Mesenchymal stem cell (in vitro differentiated cells and primary cell): ENCODE data around the gene SSBP2.

Experiments used
- DNase-seq: peaks from one replicate; pipeline ENCODE4 v3.0.0-alpha.2; 2013
- H2AFZ ChIP-seq: one replicate; pipeline ENCODE4 v1.6.1; 2013; ENCODE audit warnings: low read depth, mild to moderate bottlenecking, control low read depth, inconsistent platforms, low read length, moderate library complexity
- H2AK5ac ChIP-seq: 2 replicates; pipeline ENCODE4 v1.6.1; 2013; ENCODE audit warnings: low read length, moderate library complexity, mild to moderate bottlenecking, inconsistent platforms; ENCODE audit not compliant: severe bottlenecking
- H2BK120ac ChIP-seq: one replicate; pipeline ENCODE4 v1.6.1; 2013; ENCODE audit warnings: low read depth, mild to moderate bottlenecking, inconsistent platforms, low read length, moderate library complexity
- H2BK12ac ChIP-seq, 2 experiments: one replicate each; pipeline ENCODE4 v1.6.1; 2013; ENCODE audit warnings: inconsistent platforms in 2 of 2, low read length in 2 of 2, mild to moderate bottlenecking in 2 of 2, moderate library complexity in 2 of 2, control low read depth in 1 of 2
- H2BK15ac ChIP-seq: one replicate; pipeline ENCODE4 v1.6.1; 2013; ENCODE audit warnings: mild to moderate bottlenecking, low read depth, inconsistent platforms; ENCODE audit not compliant: poor library complexity, severe bottlenecking
- H2BK5ac ChIP-seq: 2 replicates; pipeline ENCODE4 v1.6.1; 2013; ENCODE audit warnings: low read depth, mild to moderate bottlenecking, low read length, control low read depth, inconsistent platforms; ENCODE audit not compliant: poor library complexity, severe bottlenecking
- H3K14ac ChIP-seq, 2 experiments: one replicate each; pipeline ENCODE4 v1.6.1; 2013; ENCODE audit warnings: inconsistent platforms in 2 of 2, low read length in 2 of 2, control low read depth in 1 of 2, mild to moderate bottlenecking in 1 of 2, moderate library complexity in 1 of 2
- H3K18ac ChIP-seq, 2 experiments: one replicate each; pipeline ENCODE4 v1.6.1; 2013; ENCODE audit warnings: inconsistent platforms in 2 of 2, low read length in 2 of 2, control low read depth in 1 of 2, low read depth in 1 of 2, mild to moderate bottlenecking in 1 of 2
- H3K23ac ChIP-seq, 2 experiments: one replicate each; pipeline ENCODE4 v1.6.1; 2013; ENCODE audit warnings: inconsistent platforms in 2 of 2, low read length in 2 of 2, mild to moderate bottlenecking in 2 of 2, moderate library complexity in 2 of 2, control low read depth in 1 of 2
- H3K27ac ChIP-seq: 2 replicates; pipeline ENCODE4 v1.5.1; 2013; ENCODE audit warnings: mild to moderate bottlenecking, moderate library complexity, low read length, control low read depth, inconsistent platforms; ENCODE audit not compliant: poor library complexity, severe bottlenecking
- H3K27me3 ChIP-seq, 2 experiments: 2 replicates each; pipeline versions ENCODE4 v1.6.1 to v1.7.0; 2013; ENCODE audit warnings: low read length in 2 of 2, mild to moderate bottlenecking in 2 of 2, moderate library complexity in 2 of 2, control low read depth in 1 of 2, inconsistent platforms in 1 of 2; ENCODE audit not compliant: control insufficient read depth in 1 of 2, insufficient read depth in 1 of 2
- H3K36me3 ChIP-seq, 2 experiments: 2 replicates each; pipeline versions ENCODE4 v1.6.1 to v1.7.0; 2013; ENCODE audit warnings: low read length in 2 of 2, control low read depth in 1 of 2, inconsistent platforms in 1 of 2, low read depth in 1 of 2, mild to moderate bottlenecking in 1 of 2; ENCODE audit not compliant: insufficient read depth in 2 of 2, control insufficient read depth in 1 of 2
- H3K4ac ChIP-seq, 2 experiments: one replicate each; pipeline ENCODE4 v1.6.1; 2013; ENCODE audit warnings: inconsistent platforms in 2 of 2, low read length in 2 of 2, mild to moderate bottlenecking in 2 of 2, moderate library complexity in 2 of 2, control low read depth in 1 of 2, low read depth in 1 of 2
- H3K4me1 ChIP-seq: 2 replicates; pipeline ENCODE4 v1.6.1; 2013; ENCODE audit warnings: low read depth, low read length, control low read depth; ENCODE audit not compliant: control insufficient read depth, insufficient read depth
- H3K4me2 ChIP-seq: 2 replicates; pipeline ENCODE4 v1.6.1; 2013; ENCODE audit warnings: low read length, mild to moderate bottlenecking, inconsistent platforms; ENCODE audit not compliant: poor library complexity, severe bottlenecking
- H3K4me3 ChIP-seq, 2 experiments: 2 replicates each; pipeline versions ENCODE4 v1.5.1 to v1.7.0; 2013; ENCODE audit warnings: low read length in 2 of 2, mild to moderate bottlenecking in 2 of 2, control low read depth in 1 of 2, low read depth in 1 of 2; ENCODE audit not compliant: insufficient read depth in 1 of 2
- H3K79me1 ChIP-seq: replicated peaks from 2 replicates; pipeline ENCODE4 v1.6.1; 2013; ENCODE audit warnings: mild to moderate bottlenecking, control low read depth, low read length, inconsistent platforms; ENCODE audit not compliant: poor library complexity, severe bottlenecking
- H3K9ac ChIP-seq: 2 replicates; pipeline ENCODE4 v1.7.0; 2013; ENCODE audit warnings: mild to moderate bottlenecking, low read length, moderate library complexity
- H3K9me3 ChIP-seq: 2 replicates; pipeline ENCODE4 v1.7.0; 2013; ENCODE audit warnings: mild to moderate bottlenecking, low read length; ENCODE audit not compliant: control insufficient read depth
- H4K8ac ChIP-seq: one replicate; pipeline ENCODE4 v1.6.1; 2013; ENCODE audit warnings: inconsistent platforms, mild to moderate bottlenecking, low read length, moderate library complexity
- H4K91ac ChIP-seq: one replicate; pipeline ENCODE4 v1.6.1; 2013; ENCODE audit warnings: mild to moderate bottlenecking, low read length, inconsistent platforms
- WGBS: methylation state at CpG from one replicate; pipeline ENCODE4 v1.1.7; 2013; ENCODE audit warnings: mixed read lengths; 5-methylcytosine and 5-hydroxymethylcytosine counted together

The SSBP2 gene

GRCh38 chr5:81544351-81545018, 206.4 kb downstream of the SSBP2 start:
- no CpG with 5 or more reads among the region's 1 CpG for WGBS
- Histone ChIP-seq H2BK15ac (no peak overlapping the region), H2AK5ac (no peak overlapping the region), H2BK120ac (no peak overlapping the region), H3K4me2 (no peak overlapping the region), H3K18ac (no peak overlapping the region), H3K14ac (no peak overlapping the region), H4K8ac (no peak overlapping the region), H3K79me1 (peaks cover 1% of the 10 kb centered on the region), H2AFZ (no peak overlapping the region), H3K23ac (no peak overlapping the region), H3K9ac (no peak overlapping the region), H3K27ac (no peak overlapping the region), H2BK5ac (no peak overlapping the region), H3K27me3 (no peaks in the 10 kb centered on the region), H4K91ac (no peak overlapping the region), H3K4me1 (no peaks in the 10 kb centered on the region), H3K4ac (no peak overlapping the region), H3K36me3 (peaks cover 0 to 4% of the 10 kb centered on the region in 2 experiments), H3K4me3 (no peak overlapping the region), H3K9me3 (no peaks in the 10 kb centered on the region), H2BK12ac (no peak overlapping the region)
- DNase-seq = no peak

- DNase-seq = no peak
- no peak overlapping the region for H3K23ac ChIP-seq
- H4K91ac ChIP-seq = no peak overlapping the region
- no peak overlapping the region for H2AFZ ChIP-seq
- H3K4me2 ChIP-seq = no peak overlapping the region
- no peaks in the 10 kb centered on the region for H3K9me3 ChIP-seq
- no peak overlapping the region for H3K27ac ChIP-seq
- H2BK15ac ChIP-seq = no peak overlapping the region
- H3K9ac ChIP-seq = no peak overlapping the region
- H3K14ac ChIP-seq = no peak overlapping the region
- 100% methylated on average over 1 of the region's 1 CpG for WGBS
- H4K8ac ChIP-seq = no peak overlapping the region
- no peak overlapping the region for H3K4ac ChIP-seq
- peaks cover 1% of the 10 kb centered on the region for H3K79me1 ChIP-seq
- H2BK12ac ChIP-seq = no peak overlapping the region
- H3K27me3 ChIP-seq = no peaks in the 10 kb centered on the region
- H3K4me3 ChIP-seq = no peak overlapping the region
- no peaks in the 10 kb centered on the region for H3K36me3 ChIP-seq
- H2AK5ac ChIP-seq = no peak overlapping the region
- no peak overlapping the region for H3K18ac ChIP-seq
- no peak overlapping the region for H2BK5ac ChIP-seq
- H2BK120ac ChIP-seq = no peak overlapping the region
- H3K4me1 ChIP-seq = no peaks in the 10 kb centered on the region
These were observed 208.7 kb downstream of the SSBP2 start for GRCh38 chr5:81542242-81542641.

GRCh38 chr5:81537905-81538547, 212.9 kb downstream of the SSBP2 start:
- Histone ChIP-seq H2BK5ac (no peak overlapping the region), H4K91ac (no peak overlapping the region), H2AFZ (no peak overlapping the region), H2BK120ac (no peak overlapping the region), H3K4me1 (no peaks in the 10 kb centered on the region), H2BK15ac (no peak overlapping the region), H3K79me1 (peaks cover 4% of the 10 kb centered on the region), H3K4ac (no peak overlapping the region), H3K14ac (no peak overlapping the region), H3K9me3 (no peaks in the 10 kb centered on the region), H3K27ac (no peak overlapping the region), H3K18ac (no peak overlapping the region), H2AK5ac (no peak overlapping the region), H3K4me3 (no peak overlapping the region), H3K9ac (no peak overlapping the region), H3K23ac (no peak overlapping the region), H2BK12ac (no peak overlapping the region), H3K36me3 (no peaks in the 10 kb centered on the region), H3K27me3 (no peaks in the 10 kb centered on the region), H4K8ac (no peak overlapping the region), H3K4me2 (no peak overlapping the region)
- no peak for DNase-seq
- 77% methylated on average over 4 of the region's 4 CpGs for WGBS

- H2BK12ac ChIP-seq = no peak overlapping the region
- H2AFZ ChIP-seq = no peak overlapping the region
- H3K27ac ChIP-seq = no peak overlapping the region
- no peaks in the 10 kb centered on the region for H3K9me3 ChIP-seq
- H3K4me1 ChIP-seq = peaks cover 3% of the 10 kb centered on the region
- no peak overlapping the region for H3K18ac ChIP-seq
- no CpG with 5 or more reads among the region's 1 CpG for WGBS
- no peak overlapping the region for H3K4ac ChIP-seq
- H3K4me2 ChIP-seq = no peak overlapping the region
- no peak for DNase-seq
- no peak overlapping the region for H3K9ac ChIP-seq
- no peak overlapping the region for H2BK5ac ChIP-seq
- H3K79me1 ChIP-seq = peaks cover 2% of the 10 kb centered on the region
- no peak overlapping the region for H4K8ac ChIP-seq
- no peaks in the 10 kb centered on the region for H3K27me3 ChIP-seq
- H3K4me3 ChIP-seq = no peak overlapping the region
- no peak overlapping the region for H4K91ac ChIP-seq
- no peaks in the 10 kb centered on the region for H3K36me3 ChIP-seq
- H2BK120ac ChIP-seq = no peak overlapping the region
- no peak overlapping the region for H2AK5ac ChIP-seq
- H3K23ac ChIP-seq = no peak overlapping the region
- no peak overlapping the region for H2BK15ac ChIP-seq
- H3K14ac ChIP-seq = no peak overlapping the region
These were observed 216.5 kb downstream of the SSBP2 start for GRCh38 chr5:81534441-81534840.
